Eye (tissue), 1 donor: Measurements from ENCODE around the gene MYOM3.

Experiments
- DNase-seq: peaks from one replicate; pipeline ENCODE4 v3.0.0-alpha.2; 2015

MYOM3 gene

GRCh38 chr1:24138476-24139221 lies 26.7 kb upstream of the MYOM3 start:
- no peak for DNase-seq

GRCh38 chr1:24136956-24137539 lies 25.1 kb upstream of the MYOM3 start:
- peak; percentile 59 for DNase-seq

- DNase-seq: no peak
Observed at GRCh38 chr1:24134376-24134775, 22.4 kb upstream of the MYOM3 start.

- no peak for DNase-seq
Observed at GRCh38 chr1:24133819-24134218, 21.9 kb upstream of the MYOM3 start.

GRCh38 chr1:24130385-24130784 lies 18.4 kb upstream of the MYOM3 start:
- no peak for DNase-seq

- no peak for DNase-seq
Observed at GRCh38 chr1:24127801-24128363, 15.9 kb upstream of the MYOM3 start.

- DNase-seq: no peak
Observed at GRCh38 chr1:24127134-24127800, 15.3 kb upstream of the MYOM3 start.

GRCh38 chr1:24126672-24127023 lies 14.7 kb upstream of the MYOM3 start:
- no peak for DNase-seq

GRCh38 chr1:24126018-24126671 lies 14.2 kb upstream of the MYOM3 start:
- DNase-seq: no peak

- no peak for DNase-seq
Observed at GRCh38 chr1:24125456-24125855, 13.5 kb upstream of the MYOM3 start.

GRCh38 chr1:24124980-24125379 lies 13.0 kb upstream of the MYOM3 start:
- no peak for DNase-seq

GRCh38 chr1:24123611-24124010 lies 11.7 kb upstream of the MYOM3 start:
- DNase-seq: no peak

GRCh38 chr1:24122776-24123175 lies 10.8 kb upstream of the MYOM3 start:
- DNase-seq: no peak

GRCh38 chr1:24121406-24121805 lies 9.5 kb upstream of the MYOM3 start:
- DNase-seq: no peak

- no peak for DNase-seq
Observed at GRCh38 chr1:24120965-24121364, 9.0 kb upstream of the MYOM3 start.

GRCh38 chr1:24119859-24120756 lies 8.2 kb upstream of the MYOM3 start:
- peak; percentile 50 for DNase-seq

GRCh38 chr1:24119489-24119858 lies 7.5 kb upstream of the MYOM3 start:
- DNase-seq: no peak

- no peak for DNase-seq
Observed at GRCh38 chr1:24118410-24119242, 6.7 kb upstream of the MYOM3 start.

- DNase-seq: no peak
Observed at GRCh38 chr1:24117722-24118409, 5.9 kb upstream of the MYOM3 start.

- no peak for DNase-seq
Observed at GRCh38 chr1:24117132-24117531, 5.2 kb upstream of the MYOM3 start.

- no peak for DNase-seq
Observed at GRCh38 chr1:24114753-24115152, 2.8 kb upstream of the MYOM3 start.
